GM19452 (cell line): ENCODE measurements around the gene TMPRSS4.

Experiments
- ATAC-seq: cut with Tn5 transposase; IDR thresholded peaks from one replicate; pipeline ENCODE4 v1.9.1; 2021; ENCODE audit not compliant: unreplicated experiment

Gene TMPRSS4

DNA sequence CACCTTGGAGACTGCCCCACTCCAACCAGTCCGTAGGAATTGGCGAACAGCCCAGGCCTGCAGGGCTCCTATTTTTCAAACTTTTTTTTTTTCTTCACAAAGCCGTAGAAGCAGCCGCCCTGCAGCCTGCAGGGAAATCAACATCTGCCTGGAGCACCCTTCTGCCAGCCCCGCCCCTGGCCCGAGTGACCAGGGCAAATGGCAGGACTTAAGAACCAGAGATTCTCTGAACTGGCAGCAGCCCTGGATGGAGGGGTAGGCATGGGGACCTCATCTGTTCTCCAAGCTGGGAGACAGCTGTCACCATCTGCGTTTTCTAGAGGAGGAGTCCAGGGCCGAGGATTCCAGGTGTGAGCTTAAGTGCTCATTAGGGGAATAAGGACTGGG, 94.0 kb downstream of the TMPRSS4 start:
- no peak for ATAC-seq
